Upper lobe of left lung (tissue), 6 donors: ENCODE data around the gene MYMK. TPM values are rescaled to one million over a fixed set of nuclear protein-coding genes. Genes with fewer than 3 reads are reported as not detected.

Source experiments
- ATAC-seq, 2 donors: fragments of 200-7000 bp; cut with Tn5 transposase; one replicate each; pipeline ENCODE4 v1.9.1; 2022; ENCODE audit warnings: mild to moderate bottlenecking in 2 of 2, moderate library complexity in 2 of 2; ENCODE audit not compliant: low FRiP score in 2 of 2
- DNase-seq, 2 donors: peaks; one replicate each; pipeline ENCODE4 v3.0.0-alpha.2; 2019 to 2020
- H3K27ac ChIP-seq, 4 donors: fragments of 200-600 bp; sonication (generic); one replicate each; pipeline ENCODE4 v1.5.1; 2016 to 2019
- H3K27me3 ChIP-seq, 4 donors: fragments of 200-600 bp; sonication (generic); one replicate each; pipeline ENCODE4 v1.5.1; 2017 to 2019
- H3K36me3 ChIP-seq, 4 donors: fragments of 200-600 bp; sonication (generic); one replicate each; pipeline ENCODE4 v1.5.1; 2016 to 2019
- H3K4me1 ChIP-seq, 4 donors: fragments of 200-600 bp; sonication (generic); one replicate each; pipeline ENCODE4 v1.5.1; 2018 to 2019
- H3K4me3 ChIP-seq, 4 donors: fragments of 200-600 bp; sonication (generic); one replicate each; pipeline ENCODE4 v1.5.1; 2017 to 2019; ENCODE audit warnings: mild to moderate bottlenecking in 2 of 4, moderate library complexity in 1 of 4
- H3K9me3 ChIP-seq, 4 donors: fragments of 200-600 bp; sonication (generic); one replicate each; pipeline ENCODE4 v1.5.1; 2018 to 2019
- EP300 ChIP-seq, 4 donors: sonication (generic); formaldehyde crosslinking; IDR thresholded peaks; one replicate each; pipeline ENCODE4 v1.5.1; 2017; ENCODE audit warnings: antibody characterized with exemption in 4 of 4, control low read depth in 2 of 4
- POLR2A ChIP-seq, 4 donors: fragments of 450-650 bp; IDR thresholded peaks; one replicate each; pipeline ENCODE4 v1.5.1; 2016 to 2017; ENCODE audit warnings: antibody characterized with exemption in 4 of 4, mild to moderate bottlenecking in 2 of 4
- POLR2AphosphoS5 ChIP-seq, 2 donors: sonication (generic); formaldehyde crosslinking; IDR thresholded peaks; one replicate each; pipeline ENCODE4 v1.5.1; 2017; ENCODE audit warnings: antibody characterized with exemption in 2 of 2
- WGBS, 2 donors: methylation state at CpG; one replicate each; pipeline ENCODE4 v1.1.5; 2017 to 2018; 5-methylcytosine and 5-hydroxymethylcytosine counted together
- total RNA-seq, 6 donors: library from RNA; depleted of rRNA in 4 of 6; stranded (reverse); fragments of >200 nt in 4 of 6; gene quantifications; one replicate each; pipeline versions ENCODE4 v1.1.0 to v1.2.1, GENCODE V29; 2016 to 2021
- TF ChIP-seq, protein P1 (sequence below), 6 experiments: fragments of 450-650 bp in 4 of 6; fragments of 200-600 bp in 2 of 6; sonication (generic) in 2 of 6; IDR thresholded peaks; one replicate each; pipeline ENCODE4 v1.5.1; 2016 to 2019; ENCODE audit warnings: antibody characterized with exemption in 6 of 6
- donor health status: DM: no; HTN: no; CAD: no; lungs with moderate emphysema.
- donor health status: DM: no; HTN: yes; CAD: no; lungs with severe emphysema.

The MYMK gene
- total RNA-seq, 6 donors from 2014 or later = not detected

GRCh38 chr9:133515240-133515610, 9.5 kb downstream of the MYMK start:
- ATAC-seq = no peak
- TF ChIP-seq POLR2AphosphoS5 (IDR thresholded peaks at IDR 0.05) (no peak), POLR2A (IDR thresholded peaks at IDR 0.05) (no peak), EP300 (IDR thresholded peaks at IDR 0.05) (no peak)
- TF ChIP-seq, protein P1, sequence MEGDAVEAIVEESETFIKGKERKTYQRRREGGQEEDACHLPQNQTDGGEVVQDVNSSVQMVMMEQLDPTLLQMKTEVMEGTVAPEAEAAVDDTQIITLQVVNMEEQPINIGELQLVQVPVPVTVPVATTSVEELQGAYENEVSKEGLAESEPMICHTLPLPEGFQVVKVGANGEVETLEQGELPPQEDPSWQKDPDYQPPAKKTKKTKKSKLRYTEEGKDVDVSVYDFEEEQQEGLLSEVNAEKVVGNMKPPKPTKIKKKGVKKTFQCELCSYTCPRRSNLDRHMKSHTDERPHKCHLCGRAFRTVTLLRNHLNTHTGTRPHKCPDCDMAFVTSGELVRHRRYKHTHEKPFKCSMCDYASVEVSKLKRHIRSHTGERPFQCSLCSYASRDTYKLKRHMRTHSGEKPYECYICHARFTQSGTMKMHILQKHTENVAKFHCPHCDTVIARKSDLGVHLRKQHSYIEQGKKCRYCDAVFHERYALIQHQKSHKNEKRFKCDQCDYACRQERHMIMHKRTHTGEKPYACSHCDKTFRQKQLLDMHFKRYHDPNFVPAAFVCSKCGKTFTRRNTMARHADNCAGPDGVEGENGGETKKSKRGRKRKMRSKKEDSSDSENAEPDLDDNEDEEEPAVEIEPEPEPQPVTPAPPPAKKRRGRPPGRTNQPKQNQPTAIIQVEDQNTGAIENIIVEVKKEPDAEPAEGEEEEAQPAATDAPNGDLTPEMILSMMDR (IDR thresholded peaks at IDR 0.05) = no peak
- H3K4me1 ChIP-seq = peaks cover 4 to 10% (median 5%) of the 10 kb centered on the region in 4 donors

GRCh38 chr9:133514460-133515239, 10.1 kb downstream of the MYMK start:
- Histone ChIP-seq H3K4me1 (peaks cover 9 to 13% (median 10%) of the 10 kb centered on the region in 4 donors), H3K36me3 (no peaks in the 10 kb centered on the region), H3K9me3 (no peaks in the 10 kb centered on the region), H3K27me3 (peaks cover 0 to 3% (median 0%) of the 10 kb centered on the region in 4 donors), H3K4me3 (no peak overlapping the region), H3K27ac (peak overlapping the region in 1 of 4 donors; percentile 49)
- 58 to 61% methylated on average over 5 to 14 of the region's 14 CpGs for whole genome bisulfite sequencing, 2 donors
- DNase-seq = peak in 1 of 2 donors; percentile 69
- ATAC-seq = peak in 1 of 2 donors; percentile 55
- TF ChIP-seq EP300 (IDR thresholded peaks at IDR 0.05) (no peak), POLR2A (IDR thresholded peaks at IDR 0.05) (no peak), POLR2AphosphoS5 (IDR thresholded peaks at IDR 0.05) (no peak)
- TF ChIP-seq, protein P1 (IDR thresholded peaks at IDR 0.05) = no peak

More at GRCh38 chr9:133515240-133515610, 9.5 kb downstream of the MYMK start:
- Histone ChIP-seq H3K9me3 (no peaks in the 10 kb centered on the region), H3K27ac (no peak overlapping the region), H3K27me3 (peaks cover 0 to 3% (median 0%) of the 10 kb centered on the region in 4 donors), H3K36me3 (no peaks in the 10 kb centered on the region), H3K4me3 (no peak overlapping the region)
- peak in 1 of 2 donors; percentile 55 for DNase-seq
- 92 to 94% methylated on average over 8 to 10 of the region's 10 CpGs for WGBS, 2 donors

- 61 to 75% methylated on average over 12 to 28 of the region's 28 CpGs for WGBS, 2 donors
- TF ChIP-seq POLR2A (IDR thresholded peaks at IDR 0.05) = no peak
- TF ChIP-seq, protein P1 (IDR thresholded peaks at IDR 0.05) = no peak
- TF ChIP-seq POLR2AphosphoS5 (IDR thresholded peaks at IDR 0.05) = no peak
- TF ChIP-seq EP300 (IDR thresholded peaks at IDR 0.05) = no peak
- DNase-seq (peak in 1 of 2 donors; percentile 75), ATAC-seq (no peak)
- H3K27me3 ChIP-seq = peaks cover 0 to 3% (median 0%) of the 10 kb centered on the region in 4 donors
- H3K4me1 ChIP-seq = peaks cover 18 to 22% (median 19%) of the 10 kb centered on the region in 4 donors
- no peaks in the 10 kb centered on the region for H3K36me3 ChIP-seq
- H3K9me3 ChIP-seq = no peaks in the 10 kb centered on the region
- no peak overlapping the region for H3K4me3 ChIP-seq
- peak overlapping the region in 2 of 4 donors; percentile 26 to 37 for H3K27ac ChIP-seq
Observed at GRCh38 chr9:133513214-133514100, 11.3 kb downstream of the MYMK start.

- H3K27me3 ChIP-seq = peaks cover 0 to 3% (median 0%) of the 10 kb centered on the region in 4 donors
- WGBS, 2 donors = 88 to 93% methylated on average over 15 to 19 of the region's 19 CpGs
- DNase-seq = peak in 1 of 2 donors; percentile 45
- peaks cover 18 to 22% (median 19%) of the 10 kb centered on the region in 4 donors for H3K4me1 ChIP-seq
- H3K36me3 ChIP-seq = no peaks in the 10 kb centered on the region
- TF ChIP-seq, protein P1 (IDR thresholded peaks at IDR 0.05) = no peak
- no peak for TF ChIP-seq POLR2AphosphoS5 (IDR thresholded peaks at IDR 0.05)
- TF ChIP-seq POLR2A (IDR thresholded peaks at IDR 0.05) = no peak
- no peak for TF ChIP-seq EP300 (IDR thresholded peaks at IDR 0.05)
- H3K27ac ChIP-seq = peak overlapping the region in 1 of 4 donors; percentile 26
- no peak for ATAC-seq
- no peaks in the 10 kb centered on the region for H3K9me3 ChIP-seq
- H3K4me3 ChIP-seq = no peak overlapping the region
Observed at GRCh38 chr9:133512253-133513213, 12.2 kb downstream of the MYMK start.
